H1 (cell line): ENCODE data around the gene NFATC4. TPM values are rescaled to one million over a fixed set of nuclear protein-coding genes. Genes with fewer than 3 reads are reported as not detected.

Experiments
- ASH2L ChIP-seq: fragments of 200-600, 300-600 bp; sonication (generic); IDR thresholded peaks from one replicate; pipeline ENCODE4 v1.7.1; 2017; ENCODE audit warnings: low read length
- ATF2 ChIP-seq: IDR thresholded peaks from 2 replicates; pipeline ENCODE4 v1.6.1; 2012; ENCODE audit warnings: low read length, inconsistent platforms
- BACH1 ChIP-seq: IDR thresholded peaks from 2 replicates; pipeline ENCODE4 v1.6.1; 2012; ENCODE audit warnings: low read length, improper control_type of control experiment
- EGR1 ChIP-seq: IDR thresholded peaks from 2 replicates; pipeline ENCODE4 v1.6.1; 2011; ENCODE audit warnings: low read depth, low read length, borderline replicate concordance
- EZH2 ChIP-seq: fragments of 200-600 bp; sonication (generic); IDR thresholded peaks from 2 replicates; pipeline ENCODE4 v1.7.1; 2012; ENCODE audit warnings: low read depth, mild to moderate bottlenecking, moderate library complexity, low read length, inconsistent platforms; ENCODE audit not compliant: severe bottlenecking
- JUND ChIP-seq: IDR thresholded peaks from 2 replicates; pipeline ENCODE4 v1.6.1; 2011; ENCODE audit warnings: mild to moderate bottlenecking, improper control_type of control experiment, low read length
- RFX5 ChIP-seq: IDR thresholded peaks from 2 replicates; pipeline ENCODE4 v1.6.1; 2011; ENCODE audit warnings: low read depth, low read length, improper control_type of control experiment, borderline replicate concordance
- RXRA ChIP-seq: IDR thresholded peaks from 2 replicates; pipeline ENCODE4 v1.6.1; 2011; ENCODE audit warnings: low read depth, mild to moderate bottlenecking, low read length, moderate library complexity; ENCODE audit not compliant: insufficient read depth
- TAF1 ChIP-seq: IDR thresholded peaks from 2 replicates; pipeline ENCODE4 v1.6.1; 2011; ENCODE audit warnings: mild to moderate bottlenecking, low read depth, low read length
- TEAD4 ChIP-seq: IDR thresholded peaks from 2 replicates; pipeline ENCODE4 v1.6.1; 2012; ENCODE audit warnings: low read depth, low read length, inconsistent platforms, mixed read lengths
- polyA plus RNA-seq, 7 experiments: library from polyadenylated mRNA; depleted of rRNA in 3 of 7; stranded (reverse) in 5 of 7; unstranded in 2 of 7; fragments of >200 nt in 5 of 7; fragments of 200-250 nt in 2 of 7; gene quantifications; 1 replicate in 5 of 7; 2 replicates in 1 of 7; 4 replicates in 1 of 7; pipeline versions ENCODE4 v1.2.1 to v1.2.3, GENCODE V29; 2011 to 2013; ENCODE audit warnings: missing spikeins in 2 of 7, mixed read lengths in 2 of 7
- total RNA-seq: library from RNA; stranded (reverse); fragmentation: NEBNext Ultra II Directional; extraction: Animal tissue kit (Norgen Biotek cat#: 25700); gene quantifications from 2 replicates; pipeline ENCODE4 v1.2.1, GENCODE V29; 2021

NFATC4 gene
- total and polyA plus RNA-seq, 2 of the 8 experiments (the other 6 are each of a cell fraction or from before 2014, with no cell fraction given) = 47.3 to 50.3 TPM

DNA sequence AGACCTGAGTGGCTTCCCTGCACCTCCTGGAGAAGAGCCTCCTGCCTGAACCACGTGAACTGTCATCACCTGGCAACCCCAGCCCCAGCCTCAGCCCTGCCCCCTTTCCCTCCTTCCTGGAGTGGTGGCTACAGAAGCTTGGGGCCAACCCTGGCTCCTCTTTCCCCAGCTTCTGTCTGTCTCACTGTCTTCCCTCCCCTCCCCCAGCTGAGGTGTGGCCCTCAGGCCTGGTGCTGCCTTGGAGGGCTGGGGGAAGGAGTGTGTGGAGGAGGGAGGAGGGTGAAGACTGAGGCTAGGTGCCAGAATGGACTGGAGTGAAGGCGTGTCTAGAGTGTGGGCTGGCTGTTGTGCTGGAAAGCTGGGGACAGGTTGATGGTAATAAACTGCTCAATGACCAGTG, 9.7 kb downstream of the NFATC4 start (continued):
- TF ChIP-seq RXRA (no peak), TEAD4 (no peak), EGR1 (no peak), TAF1 (no peak), ATF2 (no peak), RFX5 (no peak), ASH2L (no peak), JUND (no peak), BACH1 (no peak), EZH2 (no peak)
